GM18951 (cell line): Measurements from ENCODE around the gene LRMDA.

Experiments
- POLR2A ChIP-seq: IDR thresholded peaks from 4 replicates; pipeline ENCODE4 v1.6.1; 2011; ENCODE audit warnings: mild to moderate bottlenecking; ENCODE audit not compliant: insufficient read length, insufficient read depth; ENCODE audit errors: extremely low read depth
- in situ Hi-C: fragments of 300-500 bp; cut with MboI; formaldehyde crosslinking; loops from one replicate; pipeline ENCODE4 v1.12.0; 2022; ENCODE audit warnings: low sequenced_read_pairs, mixed read lengths, inconsistent platforms; ENCODE audit not compliant: unreplicated experiment

Gene LRMDA

GRCh38 chr10:76037531-76038155 is 606.2 kb downstream of the LRMDA start:
- no peak for TF ChIP-seq POLR2A
- in situ Hi-C loops: loop anchor here (25.0 kb wide), 1 partner anchor 650 kb away; no protein-coding TSS in a partner anchor

DNA sequence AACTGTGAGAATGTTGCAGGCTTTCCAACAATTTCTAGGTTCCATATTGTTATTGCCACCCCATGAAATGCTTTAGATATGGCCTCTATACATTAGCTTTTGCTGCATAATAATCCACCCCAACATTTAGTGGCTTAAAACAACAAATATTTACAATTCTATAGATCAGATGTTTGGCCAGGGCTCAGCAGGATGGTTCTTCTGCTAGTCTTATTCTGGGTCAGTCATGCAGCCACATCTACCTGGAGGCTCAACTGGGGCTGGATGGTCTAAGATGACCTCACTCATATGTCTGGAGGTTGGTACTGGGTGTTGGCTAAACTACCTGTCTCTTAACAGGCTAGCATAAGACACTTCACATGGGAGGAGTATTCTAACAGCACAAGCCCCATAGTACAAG is 607.3 kb downstream of the LRMDA start:
- no peak for TF ChIP-seq POLR2A

GRCh38 chr10:76040107-76040829 is 608.8 kb downstream of the LRMDA start:
- in situ Hi-C loops: loop anchor here (25.0 kb wide), 1 partner anchor 653 kb away; no protein-coding TSS in a partner anchor

More for the DNA sequence above, 607.3 kb downstream of the LRMDA start:
- in situ Hi-C loops: loop anchor here (25.0 kb wide), 1 partner anchor 651 kb away; no protein-coding TSS in a partner anchor

DNA sequence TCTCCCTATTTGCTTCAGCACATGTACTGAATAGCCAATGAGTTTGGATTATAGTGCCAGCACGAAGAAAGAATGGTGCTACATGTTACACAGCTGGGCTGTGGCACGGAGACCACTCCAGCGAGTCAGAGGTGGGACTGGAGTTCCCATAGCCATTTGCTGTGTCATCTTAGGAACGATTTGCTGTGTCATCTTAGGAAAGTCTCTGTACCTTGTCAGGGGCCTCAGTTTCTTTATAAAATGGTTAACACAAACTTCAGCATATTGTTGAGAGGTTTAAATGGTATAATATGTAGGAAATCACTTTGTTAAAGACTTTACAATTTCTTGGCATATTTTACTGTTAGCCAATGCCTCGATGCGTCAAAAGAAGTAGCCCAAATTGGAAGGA is 609.4 kb downstream of the LRMDA start:
- in situ Hi-C loops: loop anchor here (25.0 kb wide), 1 partner anchor 654 kb away; no protein-coding TSS in a partner anchor

More at GRCh38 chr10:76040107-76040829, 608.8 kb downstream of the LRMDA start:
- no peak for TF ChIP-seq POLR2A

GRCh38 chr10:76041551-76041950 is 610.1 kb downstream of the LRMDA start:
- in situ Hi-C loops: loop anchor here (25.0 kb wide), 1 partner anchor 654 kb away; no protein-coding TSS in a partner anchor
- TF ChIP-seq POLR2A: no peak

More for the DNA sequence above, 609.4 kb downstream of the LRMDA start:
- TF ChIP-seq POLR2A: no peak

DNA sequence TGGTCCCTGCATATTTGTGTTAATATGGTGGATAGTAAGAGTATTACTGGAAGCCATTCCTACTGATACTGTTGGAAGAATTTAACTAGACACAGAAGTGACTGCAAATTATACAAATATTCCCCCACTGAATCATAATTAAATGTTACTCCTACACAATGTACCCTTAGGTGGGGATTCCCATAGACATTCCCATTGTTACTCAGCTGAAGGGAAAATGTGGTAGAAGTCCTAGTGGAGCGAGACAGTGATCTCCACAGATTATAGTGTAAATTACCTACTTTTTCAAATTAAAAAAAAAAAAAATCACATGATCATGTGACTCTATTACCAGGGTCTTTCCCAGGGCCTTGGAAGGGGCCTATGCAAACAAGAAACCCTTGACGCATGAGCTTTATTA is 611.8 kb downstream of the LRMDA start:
- in situ Hi-C loops: loop anchor here (25.0 kb wide), 1 partner anchor 656 kb away; no protein-coding TSS in a partner anchor
- TF ChIP-seq POLR2A: no peak

GRCh38 chr10:76044751-76045150 is 613.3 kb downstream of the LRMDA start:
- no peak for TF ChIP-seq POLR2A
- in situ Hi-C loops: loop anchor here (25.0 kb wide), 1 partner anchor 657 kb away; no protein-coding TSS in a partner anchor

GRCh38 chr10:76045174-76045573 is 613.8 kb downstream of the LRMDA start:
- in situ Hi-C loops: loop anchor here (25.0 kb wide), 1 partner anchor 658 kb away; no protein-coding TSS in a partner anchor
- TF ChIP-seq POLR2A: no peak

DNA sequence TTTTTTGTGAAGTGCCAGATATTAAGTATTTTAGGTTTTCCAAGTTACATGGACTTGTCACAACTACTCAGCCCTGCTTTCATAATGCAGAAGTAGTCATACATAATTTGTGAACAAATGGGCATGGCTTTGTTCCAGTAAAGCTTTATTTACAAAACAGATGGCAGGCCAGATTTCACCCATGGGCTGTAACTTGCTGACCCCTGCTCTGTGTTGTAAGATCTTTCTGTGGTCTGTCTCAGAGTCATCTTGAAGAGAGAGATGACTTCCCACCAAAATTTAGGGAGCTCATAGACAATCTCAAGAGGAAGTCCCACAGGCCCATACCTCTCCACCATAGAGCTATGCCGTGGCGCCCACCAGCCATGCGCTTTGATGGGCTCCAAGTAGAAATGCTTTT is 616.1 kb downstream of the LRMDA start:
- in situ Hi-C loops: loop anchor here (25.0 kb wide), 1 partner anchor 660 kb away; no protein-coding TSS in a partner anchor

GRCh38 chr10:76049581-76050290 is 618.3 kb downstream of the LRMDA start:
- no peak for TF ChIP-seq POLR2A
- in situ Hi-C loops: loop anchor here (25.0 kb wide), 1 partner anchor 662 kb away; no protein-coding TSS in a partner anchor

More for the DNA sequence above, 616.1 kb downstream of the LRMDA start:
- no peak for TF ChIP-seq POLR2A

DNA sequence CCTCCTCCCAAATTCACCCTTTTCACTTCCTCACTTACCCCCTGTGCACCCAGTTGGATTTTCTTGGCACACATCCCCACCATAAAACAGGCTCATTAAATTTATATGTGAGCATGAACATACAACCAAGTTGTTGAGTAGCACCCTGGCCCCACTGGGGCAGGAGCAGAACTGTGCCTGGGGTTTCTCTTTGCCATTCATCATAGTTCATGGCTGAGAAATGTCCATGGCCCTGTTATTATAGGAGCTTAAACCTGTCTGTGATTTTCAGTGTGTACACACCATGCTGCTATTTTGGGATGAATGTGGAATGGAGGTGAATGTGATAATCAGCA is 618.8 kb downstream of the LRMDA start:
- no peak for TF ChIP-seq POLR2A
- in situ Hi-C loops: no loop called here

DNA sequence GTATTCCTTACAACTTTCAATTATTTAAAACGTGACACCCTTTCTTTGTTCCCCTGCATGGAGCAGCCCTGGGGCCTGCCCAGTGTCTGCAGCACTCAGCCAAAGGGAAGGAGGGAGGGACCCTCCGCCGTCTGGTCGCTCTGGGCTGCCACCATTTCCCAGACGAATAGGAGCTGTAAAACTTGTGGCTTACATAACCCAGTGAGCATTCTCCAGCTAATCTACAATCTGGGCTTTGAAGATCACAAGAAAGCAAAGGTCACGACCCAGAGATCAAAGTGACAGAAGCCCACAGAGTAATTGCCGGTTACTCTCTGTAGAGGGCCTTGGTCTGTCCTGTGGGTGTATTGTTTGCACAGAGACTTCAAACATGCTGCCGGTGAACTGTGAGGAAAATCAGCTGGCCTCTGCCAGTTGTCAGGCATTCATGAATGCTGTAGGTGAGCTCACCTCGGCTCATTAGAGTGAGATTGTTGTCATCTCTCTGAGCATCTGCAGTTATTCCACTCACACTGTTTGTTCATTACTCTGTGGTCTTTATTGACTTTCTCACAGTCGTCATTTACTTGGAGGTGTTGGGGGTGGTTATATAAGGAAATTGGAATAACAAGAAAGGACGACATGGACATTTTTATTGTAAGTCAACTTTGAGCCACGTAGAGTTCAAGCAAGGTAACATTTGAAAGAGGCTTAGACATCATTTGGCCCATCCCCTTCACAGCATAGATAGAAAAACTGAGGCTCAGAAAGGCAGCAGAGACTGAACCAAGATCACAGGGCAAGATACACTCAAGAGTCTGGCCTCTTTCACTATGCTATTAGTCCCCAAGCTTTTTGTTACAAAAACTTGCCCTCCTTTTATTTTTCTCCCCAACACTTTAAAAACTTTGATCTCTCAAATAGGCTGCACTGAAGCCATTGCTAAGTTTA is 619.8 kb downstream of the LRMDA start:
- TF ChIP-seq POLR2A: no peak
- in situ Hi-C loops: no loop called here
